ENCODE results near the gene UPK3A. TPM values are rescaled to one million over a fixed set of nuclear protein-coding genes. Genes with fewer than 3 reads are reported as not detected.

UPK3A gene
- total and polyA plus RNA-seq, 2 of the 8 experiments (the other 6 are each of a cell fraction or from before 2014, with no cell fraction given): 0.35 to 1.7 TPM

DNA sequence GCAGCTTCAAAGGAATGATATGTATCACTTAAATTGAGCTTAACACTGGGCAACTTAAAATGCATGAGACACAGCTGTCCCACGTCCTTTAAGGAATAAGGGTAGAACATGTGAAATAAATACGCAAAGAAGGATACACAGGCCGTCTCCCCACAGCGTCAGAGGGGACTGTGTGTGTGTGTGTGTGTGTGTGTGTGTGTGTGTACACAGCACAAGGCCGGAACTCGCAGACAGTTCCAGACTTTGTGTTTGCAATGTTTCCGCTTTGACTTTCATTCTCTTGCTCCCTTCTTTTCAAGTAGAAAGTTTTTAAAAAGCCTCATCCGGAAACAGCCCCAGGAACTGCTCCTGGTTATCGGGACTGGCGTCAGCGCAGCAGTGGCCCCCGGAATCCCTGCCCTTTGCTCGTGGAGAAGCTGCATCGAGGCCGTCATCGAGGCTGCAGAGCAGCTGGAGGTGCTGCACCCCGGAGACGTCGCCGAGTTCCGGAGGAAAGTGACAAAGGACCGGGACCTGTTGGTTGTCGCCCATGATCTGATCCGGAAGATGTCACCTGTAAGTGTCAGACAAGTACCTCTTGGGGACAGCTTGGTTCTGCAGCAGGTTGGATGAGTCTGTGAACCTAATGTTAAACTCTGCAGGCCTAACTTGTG, 38.2 kb downstream of the UPK3A start:
- no peaks in the 10 kb centered on the region for H3K9me3 ChIP-seq (ENCODE audit: insufficient read depth in 2 of 2, low read depth in 1 of 2, low read length in 1 of 2)
- no peak overlapping the region for H3K4ac ChIP-seq (replicated peaks; ENCODE audit: insufficient read length, low read depth, low read length)
- no peaks in the 10 kb centered on the region for H3K27me3 ChIP-seq (replicated peaks in 1 of 4; ENCODE audit: control insufficient read depth in 3 of 4, extremely low read depth in 1 of 4, insufficient read depth in 3 of 4, low read length in 3 of 4)
- no peak overlapping the region for H3K9ac ChIP-seq (replicated peaks in 1 of 4; ENCODE audit: extremely low read depth in 1 of 4, low read depth in 3 of 4, low read length in 3 of 4)
- H3K36me3 ChIP-seq (ENCODE audit: control insufficient read depth in 2 of 4, insufficient read depth in 4 of 4, low read length in 3 of 4): peaks cover 0 to 15% (median 10%) of the 10 kb centered on the region in 4 experiments; a peak in 6 of 8 replicates
- no peak overlapping the region for H3K27ac ChIP-seq (ENCODE audit: low read depth, low read length)
- no peak overlapping the region for H2AFZ ChIP-seq (ENCODE audit: low read length)
- no peak overlapping the region for H2AK5ac ChIP-seq (ENCODE audit: low read depth, low read length)
- H4K20me1 ChIP-seq (replicated peaks in 1 of 2; ENCODE audit: control insufficient read depth in 1 of 2, insufficient read depth in 2 of 2, low read length in 2 of 2): peaks cover 0 to 7% of the 10 kb centered on the region in 2 experiments
- no peak overlapping the region for H3K4me3 ChIP-seq (ENCODE audit: extremely low read depth in 1 of 4, insufficient read depth in 2 of 4, low read depth in 3 of 4, low read length in 4 of 4)
- peaks cover 0 to 31% of the 10 kb centered on the region in 2 experiments; a peak in 3 of 4 replicates for H3K79me2 ChIP-seq (ENCODE audit: control insufficient read depth in 1 of 2, insufficient read depth in 2 of 2, low read length in 2 of 2)
- no peak overlapping the region for H3K23ac ChIP-seq (ENCODE audit: insufficient read length)
- FAIRE-seq: no peak
- H2BK20ac ChIP-seq (ENCODE audit: low read length): no peak overlapping the region
- ChIA-PET POLR2A (ENCODE audit: partially characterized antibody) (interaction anchor here (1.1 kb wide), 1 partner anchor 10 kb away, joined by 3 read pairs; no protein-coding TSS in a partner anchor), CTCF (ENCODE audit: partially characterized antibody) (interaction anchor here (0.6 to 2.8 kb wide), 8 partner anchors 9 to 280 kb away, joined by 3 to 19 read pairs (median 4); partner anchors contain the start of genes FAM118A and UPK3A)
- H4K8ac ChIP-seq (ENCODE audit: extremely low read depth, insufficient read depth, low read length): no peak overlapping the region
- DNase-seq (ENCODE audit: low read depth in 1 of 2, low spot score in 2 of 2): no peak
- no peak overlapping the region for H2BK120ac ChIP-seq (replicated peaks; ENCODE audit: low read depth, low read length)
- no peaks in the 10 kb centered on the region; a peak in 1 of 7 replicates for H3K4me1 ChIP-seq (replicated peaks in 1 of 4; ENCODE audit: control insufficient read depth in 3 of 4, insufficient read depth in 4 of 4, low read length in 3 of 4)
- no peak overlapping the region for H4K91ac ChIP-seq (replicated peaks; ENCODE audit: insufficient read length, low read length)
- H3K14ac ChIP-seq (ENCODE audit: insufficient read length): no peak overlapping the region
- no peak overlapping the region for H2BK5ac ChIP-seq (ENCODE audit: low read depth, low read length)
- H3K18ac ChIP-seq (ENCODE audit: extremely low read depth, low read length): no peak overlapping the region
- H3K79me1 ChIP-seq (ENCODE audit: low read depth, low read length): no peaks in the 10 kb centered on the region; the same call in none of the 2 replicates
- H4K5ac ChIP-seq (ENCODE audit: insufficient read length, low read depth, low read length): no peak overlapping the region
- H3K23me2 ChIP-seq (ENCODE audit: low read depth, low read length): no peaks in the 10 kb centered on the region
- no peak overlapping the region for H3K4me2 ChIP-seq (ENCODE audit: insufficient read depth in 1 of 2, low read depth in 2 of 2, low read length in 2 of 2)
- no peak overlapping the region for H2BK15ac ChIP-seq (ENCODE audit: low read length)
- no peak overlapping the region for H2BK12ac ChIP-seq (ENCODE audit: low read depth, low read length)
- 88% methylated on average over 24 of the region's 24 CpGs; no CpG with 5 or more reads in 1 of the 2 experiments for WGBS, 2 experiments (ENCODE audit: extremely low coverage in 1 of 2, insufficient coverage in 1 of 2, insufficient read length in 1 of 2, insufficient replicate concordance in 2 of 2, low coverage in 1 of 2, low lambda C conversion rate in 2 of 2, missing lambda C conversion rate in 1 of 2)
- H3K56ac ChIP-seq (replicated peaks; ENCODE audit: insufficient read length, low read depth, low read length): no peak overlapping the region
- TF ChIP-seq KDM4A (IDR thresholded peaks at IDR 0.05; ENCODE audit: low read depth, low read length, severe bottlenecking) (no peak), FOSL1 (IDR thresholded peaks at IDR 0.05; ENCODE audit: insufficient read depth, low read depth, low read length) (no peak), EP300 (IDR thresholded peaks at IDR 0.05; ENCODE audit: borderline replicate concordance in 1 of 2, low read depth in 2 of 2, low read length in 2 of 2) (no peak), SUZ12 (IDR thresholded peaks at IDR 0.05; ENCODE audit: low read length) (no peak), TAF1 (IDR thresholded peaks at IDR 0.05; ENCODE audit: low read depth, low read length) (no peak), CBX8 (IDR thresholded peaks at IDR 0.05; ENCODE audit: borderline replicate concordance, low read depth, low read length) (no peak), RXRA (IDR thresholded peaks at IDR 0.05; ENCODE audit: insufficient read depth, low read depth, low read length) (no peak), CREB1 (IDR thresholded peaks at IDR 0.05) (no peak), GTF2F1 (IDR thresholded peaks at IDR 0.05; ENCODE audit: borderline replicate concordance, low read depth, low read length) (no peak), NANOG (IDR thresholded peaks at IDR 0.05; ENCODE audit: insufficient read depth, low read depth, low read length, poor library complexity, severe bottlenecking) (no peak), KDM1A (IDR thresholded peaks at IDR 0.05; ENCODE audit: borderline replicate concordance, low read length) (no peak)
